ENCODE measurements around the gene TMC8. TPM values are rescaled to one million over a fixed set of nuclear protein-coding genes. Genes with fewer than 3 reads are reported as not detected.

Gene TMC8
- total RNA-seq, 1 donor from 2014 or later = 4.3 TPM

GRCh38 chr17:78185981-78186691 lies 55.6 kb downstream of the TMC8 start:
- DNase-seq (ENCODE audit: missing footprints) = no peak
- intact Hi-C loops (cut with DNase I) = loop anchor here (2.0 to 10.0 kb wide), 2 partner anchors 73 to 161 kb away; no protein-coding TSS in a partner anchor
- peak; percentile 29 for ATAC-seq

DNA sequence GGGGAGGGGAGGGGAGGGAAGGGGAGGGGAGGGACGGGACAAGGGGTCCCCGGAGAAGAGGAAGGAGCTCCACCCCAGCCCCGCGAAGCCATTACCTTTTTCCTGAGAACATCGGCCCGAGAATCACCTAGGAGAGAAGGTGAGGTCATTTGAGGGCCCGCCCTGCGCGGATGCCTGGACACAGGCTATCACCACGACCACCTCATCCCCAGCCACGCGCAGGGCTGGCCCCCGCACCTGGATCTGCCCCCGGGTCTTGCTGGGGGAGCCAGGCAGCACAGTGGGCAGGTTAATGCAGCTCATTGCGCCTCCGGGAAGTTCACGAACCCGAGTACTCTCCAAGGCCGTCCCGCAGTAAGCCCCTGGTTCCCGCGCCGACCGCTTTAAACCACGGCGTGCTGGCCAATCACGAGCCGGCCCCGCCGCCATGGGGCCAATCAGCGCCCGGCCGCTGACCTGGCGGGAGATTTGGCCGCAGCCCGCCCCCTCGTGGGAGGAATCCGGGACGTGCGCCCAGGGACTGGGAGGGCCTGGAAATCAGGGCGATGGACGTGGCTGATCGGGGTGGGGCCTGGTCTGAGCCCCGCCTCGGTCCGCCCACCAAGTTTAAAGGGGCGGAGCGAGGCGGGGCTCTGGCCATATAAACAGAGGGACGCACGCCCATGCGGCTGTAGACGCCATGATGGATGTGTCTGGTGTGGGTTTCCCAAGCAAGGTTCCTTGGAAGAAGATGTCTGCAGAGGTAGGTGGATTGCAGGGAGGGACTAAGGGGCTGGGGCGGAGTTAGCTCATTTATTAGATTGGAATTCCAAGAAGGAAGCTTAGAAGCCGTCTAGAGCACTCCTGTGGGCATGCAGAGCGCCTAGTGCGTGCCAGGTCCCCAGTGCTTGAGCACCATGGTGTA lies 56.4 kb downstream of the TMC8 start, which contains the start of the genes AFMID and TK1:
TSS of gene AFMID (plus strand) at position 671 of the 904 bp plus-strand sequence. CDS start at position 680, 9 bp downstream.
TSS of gene TK1 (minus strand) at position 361 of the 904 bp plus-strand sequence. CDS start at position 303, 58 bp downstream.
- ATAC-seq (peak; percentile 98), DNase-seq (ENCODE audit: missing footprints) (peak; percentile 97)
- intact Hi-C loops (cut with DNase I) = loop anchor here (2.0 to 10.0 kb wide), 2 partner anchors 74 to 162 kb away; no protein-coding TSS in a partner anchor

Other genes with a start within 250 kb of the TMC8 start
- gene TNRC6C, start 172.1 kb upstream of the TMC8 start, total RNA-seq = 21.0 TPM
- 77.0 TPM for gene TMC6, start 2.0 kb upstream of the TMC8 start, total RNA-seq
- not detected for gene C17orf99, start 15.6 kb downstream of the TMC8 start, total RNA-seq
- 120 TPM for gene SYNGR2, start 37.8 kb downstream of the TMC8 start, total RNA-seq
- gene TK1, start 56.3 kb downstream of the TMC8 start, total RNA-seq = 5.2 TPM
- gene AFMID, start 56.6 kb downstream of the TMC8 start, total RNA-seq = 38.2 TPM
- 1.2 TPM for gene BIRC5, start 83.5 kb downstream of the TMC8 start, total RNA-seq
- gene TMEM235, start 100.9 kb downstream of the TMC8 start, total RNA-seq = not detected
- 12.2 TPM for gene SOCS3, start 229.3 kb downstream of the TMC8 start, total RNA-seq
- gene PGS1, start 247.9 kb downstream of the TMC8 start, total RNA-seq = 16.7 TPM

Measured in Right ventricle myocardium inferior (tissue), 1 donor.